ENCODE results near the gene AMZ1.

- no peak for TF ChIP-seq CTCF (IDR thresholded peaks at IDR 0.05)
- TF ChIP-seq EP300 (IDR thresholded peaks at IDR 0.05) = no peak
- no peak for TF ChIP-seq POLR2A (IDR thresholded peaks at IDR 0.05)
Measured at GRCh38 chr7:2661096-2661449, 26.9 kb upstream of the AMZ1 start.
